HUDEP-2 (cell line): ENCODE data around the gene AGTRAP.

ENCODE experiments used
- DNase-seq, 76 experiments: peaks; one replicate each; lab custom pipeline; 2025; ENCODE audit not compliant: unreplicated experiment in 76 of 76; lab: John Stamatoyannopoulos, UW

The AGTRAP gene

DNA sequence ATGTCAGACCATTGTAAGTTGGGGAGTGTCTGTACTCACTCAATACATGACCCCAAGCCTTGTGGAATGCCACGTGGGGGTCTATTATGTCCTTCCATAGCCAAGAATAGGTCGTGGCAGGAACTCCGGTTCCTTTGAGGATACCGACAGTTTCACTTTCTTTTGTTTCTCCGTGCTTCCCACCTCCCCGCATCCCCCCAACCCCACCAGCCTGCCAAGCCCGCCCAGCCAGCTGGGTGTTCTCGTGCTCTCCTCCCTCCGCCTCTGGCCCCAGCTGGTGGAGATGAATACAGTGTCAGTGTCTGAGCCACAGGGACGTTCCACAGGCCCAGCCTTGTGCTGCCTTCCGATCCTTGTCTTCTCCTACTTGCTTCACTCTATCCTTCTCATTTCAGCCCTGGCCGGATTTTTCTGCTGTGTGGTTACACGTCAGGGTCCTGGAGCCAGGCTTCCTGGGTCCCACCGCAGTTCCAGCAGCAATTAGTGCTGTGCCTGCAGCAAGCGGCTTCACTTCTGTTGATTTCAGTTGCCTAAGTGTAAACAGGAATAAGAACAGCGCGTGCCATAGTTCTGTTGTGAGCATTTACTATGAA, 4.1 kb upstream of the AGTRAP start:
- no peak for DNase-seq

DNA sequence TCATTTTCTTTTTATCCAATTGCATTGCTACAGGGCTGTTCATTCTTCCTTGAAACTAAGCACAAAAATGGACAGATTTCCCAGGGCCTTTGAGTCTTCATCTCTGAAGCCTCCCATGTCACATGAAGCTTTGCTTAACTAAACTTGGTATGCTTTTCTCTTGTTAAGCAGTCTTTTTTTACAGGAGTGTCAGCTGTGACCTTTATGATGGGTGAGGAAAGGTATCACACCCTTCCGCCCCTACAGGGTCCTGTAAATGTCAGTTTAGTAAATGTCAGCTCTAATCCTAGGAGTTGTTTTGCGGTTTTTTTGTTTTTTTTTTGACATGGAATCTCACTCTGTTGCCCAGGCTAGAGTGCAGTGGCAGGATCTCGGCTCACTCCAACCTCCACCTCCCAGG, 2.6 kb upstream of the AGTRAP start:
- no peak for DNase-seq

DNA sequence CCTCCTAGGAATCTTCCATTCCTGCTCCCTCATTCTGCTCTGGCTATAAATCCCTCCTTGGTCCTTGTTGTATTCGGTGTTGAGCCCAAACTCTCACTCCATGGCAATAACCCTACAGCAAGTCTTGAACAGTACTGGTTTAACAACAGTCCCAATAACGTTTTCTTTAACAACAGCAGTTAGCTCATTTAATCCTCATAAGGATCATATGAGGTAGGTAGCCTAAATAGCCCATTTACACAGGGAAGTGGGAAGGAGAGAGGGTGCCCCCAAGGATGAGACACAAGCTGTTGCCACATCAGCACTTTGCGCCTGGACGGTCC, 444 bp upstream of the AGTRAP start:
- no peak for DNase-seq

GRCh38 chr1:11736746-11737639, 1.1 kb downstream of the AGTRAP start:
- DNase-seq, result peak in 59 of 76 experiments; percentile 9 to 64 (median 35)

DNA sequence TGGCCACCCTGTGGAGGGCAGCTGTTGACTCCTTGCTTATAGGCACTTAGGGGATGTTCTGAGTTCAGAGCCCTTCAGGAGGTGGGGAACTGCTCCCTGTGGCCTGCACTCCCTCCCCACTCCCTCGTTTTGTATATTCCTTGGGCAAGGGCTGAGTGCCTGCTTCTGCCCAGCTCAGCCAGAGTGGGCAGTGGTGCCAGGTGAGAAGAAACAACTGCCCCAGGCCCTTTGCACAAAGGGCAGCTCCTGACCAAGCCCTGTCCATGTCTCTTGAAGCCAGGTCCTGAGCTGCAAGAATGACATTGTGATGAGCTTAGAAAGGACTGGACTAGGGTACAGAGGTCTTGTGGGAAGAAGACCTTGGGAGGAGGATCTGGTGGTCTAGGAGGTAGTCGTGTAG, 2.2 kb downstream of the AGTRAP start:
- peak in 1 of 76 experiments; percentile 25 for DNase-seq

- DNase-seq, result peak in 17 of 76 experiments; percentile 3 to 42 (median 15)
These were observed 2.8 kb downstream of the AGTRAP start for GRCh38 chr1:11738783-11739182.

DNA sequence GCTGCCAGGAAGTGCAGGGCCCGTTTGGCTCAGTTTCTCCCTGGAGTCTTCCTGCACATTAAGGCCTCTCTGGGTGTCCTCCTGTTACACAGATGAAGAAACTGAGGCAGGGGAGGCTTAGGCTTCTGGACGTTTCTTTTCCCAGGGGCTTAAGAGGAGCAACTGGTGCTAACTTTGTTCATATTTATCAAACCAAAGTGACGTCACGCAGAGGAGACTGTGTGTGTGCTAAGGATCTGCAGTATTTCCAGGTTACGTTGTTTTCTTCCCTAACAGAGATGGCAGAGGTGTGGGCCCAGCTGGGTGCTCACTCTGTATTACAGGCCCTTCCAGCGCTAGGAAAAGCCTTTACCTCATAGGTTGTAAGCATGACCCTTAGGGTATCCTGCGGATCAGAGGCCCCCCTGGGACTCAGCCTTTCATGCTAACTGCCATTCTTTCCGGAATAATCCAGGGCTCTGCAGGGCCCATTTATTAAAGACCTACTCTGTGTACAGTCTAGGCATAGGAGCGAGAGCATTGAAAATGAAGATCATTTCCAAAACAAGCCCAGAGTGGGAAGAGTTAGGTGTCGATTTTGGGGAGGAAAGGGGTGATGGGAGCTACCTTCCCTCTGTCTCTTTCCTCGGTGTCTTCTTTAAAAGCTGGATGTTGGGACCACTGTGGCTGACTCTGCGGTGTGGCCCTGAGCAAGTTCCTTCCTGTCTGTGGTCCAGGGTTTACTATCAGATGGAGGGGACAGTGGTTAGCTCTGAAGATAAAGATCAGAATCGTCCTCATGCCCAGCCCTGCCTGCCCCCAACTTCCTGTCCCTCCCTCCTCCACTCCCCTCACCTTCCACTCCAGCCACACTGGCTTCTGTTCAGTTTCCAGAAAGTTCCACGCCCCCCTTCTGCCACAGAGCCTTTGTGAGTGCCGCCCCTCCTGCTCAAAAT, 4.6 kb downstream of the AGTRAP start:
- DNase-seq, result peak in 61 of 76 experiments; percentile 12 to 79 (median 47)

- DNase-seq, result no peak
These were observed 5.5 kb downstream of the AGTRAP start for GRCh38 chr1:11741482-11741881.

DNA sequence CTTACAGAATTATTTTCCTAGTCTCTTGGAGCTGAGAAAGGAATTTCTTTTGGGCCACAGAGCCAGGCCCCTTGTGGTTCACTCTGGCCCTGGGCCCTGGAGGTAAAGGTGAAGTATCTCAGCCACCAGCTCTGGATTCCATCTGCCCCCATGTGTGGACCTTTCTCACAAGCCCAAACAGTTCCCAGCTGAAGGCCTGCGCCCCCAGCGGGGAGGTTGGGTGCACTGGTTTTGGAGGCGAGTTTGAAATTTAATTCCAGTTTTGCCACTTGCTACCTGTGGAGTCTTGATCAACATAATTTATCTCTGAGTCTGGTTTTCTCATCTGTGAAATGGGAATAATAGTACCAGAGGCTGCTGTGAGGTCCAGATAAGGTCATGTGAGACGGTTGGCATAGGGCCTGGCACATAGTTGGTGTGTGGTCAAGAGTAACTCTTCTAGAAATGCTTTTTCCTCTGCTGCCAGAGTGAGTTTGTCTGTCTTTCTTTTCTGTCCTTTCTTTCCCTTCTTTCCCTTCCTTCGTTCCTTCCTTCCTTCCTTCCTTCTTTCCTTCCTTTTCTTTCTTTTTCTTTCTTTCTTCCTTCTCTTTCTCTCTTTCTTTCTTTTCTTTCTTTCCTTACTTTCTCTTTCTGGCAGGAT, 6.1 kb downstream of the AGTRAP start:
- peak in 70 of 76 experiments; percentile 20 to 84 (median 60) for DNase-seq

DNA sequence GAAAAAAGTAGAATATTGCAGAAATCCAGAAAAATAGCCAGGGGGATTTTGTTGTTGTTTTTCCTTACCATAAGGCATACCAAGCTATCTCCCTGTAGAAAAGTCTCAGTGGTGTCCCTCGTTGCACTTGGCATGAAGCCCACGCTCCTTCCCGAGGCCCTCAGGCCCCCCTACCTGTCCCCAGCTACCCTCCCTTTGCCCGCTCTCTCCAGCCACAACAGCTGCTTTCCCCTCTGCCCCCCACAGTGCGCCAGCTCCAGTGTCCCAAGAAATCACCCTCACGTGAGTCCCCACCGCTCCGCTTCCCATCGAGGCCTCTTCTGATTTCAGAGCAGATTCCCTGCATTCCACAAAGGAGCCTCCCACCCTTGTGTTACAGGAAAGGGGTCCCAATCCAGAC, 8.4 kb downstream of the AGTRAP start:
- DNase-seq, result no peak

GRCh38 chr1:11746092-11746491, 10.2 kb downstream of the AGTRAP start:
- DNase-seq, result no peak

DNA sequence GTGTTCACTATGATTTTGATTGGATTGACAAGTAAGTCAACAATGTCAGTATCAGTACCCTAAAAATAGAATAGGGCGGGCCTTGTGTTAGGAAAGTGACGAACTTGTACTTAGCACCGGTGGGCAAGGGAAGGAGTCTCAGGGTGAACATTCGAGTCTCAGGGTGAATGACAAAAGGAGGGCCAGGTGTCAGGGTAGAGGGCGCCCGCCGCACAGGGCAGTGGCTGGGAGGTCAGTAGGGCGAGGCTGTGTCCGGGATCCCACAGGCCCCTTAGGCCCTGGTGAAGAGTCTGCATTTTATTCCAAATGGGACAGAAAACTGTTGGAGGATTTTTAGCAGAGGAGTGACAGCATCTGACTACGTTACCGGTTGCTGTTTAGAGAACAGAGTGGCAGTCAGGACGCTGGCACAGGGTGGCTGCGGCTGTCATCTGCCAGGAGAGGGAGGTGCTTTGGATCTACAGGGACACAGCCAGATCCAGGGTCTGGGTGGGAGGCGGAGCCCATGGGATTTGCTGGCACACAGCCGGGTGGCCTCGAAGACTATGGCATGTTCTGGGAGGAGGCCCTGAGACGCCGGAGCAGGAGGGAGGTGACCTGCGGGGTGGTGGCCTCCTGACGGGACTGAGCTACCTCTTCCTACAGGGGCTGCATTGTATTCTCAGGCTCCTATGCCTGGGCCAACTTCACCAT, 11.0 kb downstream of the AGTRAP start:
- DNase-seq, result no peak

DNA sequence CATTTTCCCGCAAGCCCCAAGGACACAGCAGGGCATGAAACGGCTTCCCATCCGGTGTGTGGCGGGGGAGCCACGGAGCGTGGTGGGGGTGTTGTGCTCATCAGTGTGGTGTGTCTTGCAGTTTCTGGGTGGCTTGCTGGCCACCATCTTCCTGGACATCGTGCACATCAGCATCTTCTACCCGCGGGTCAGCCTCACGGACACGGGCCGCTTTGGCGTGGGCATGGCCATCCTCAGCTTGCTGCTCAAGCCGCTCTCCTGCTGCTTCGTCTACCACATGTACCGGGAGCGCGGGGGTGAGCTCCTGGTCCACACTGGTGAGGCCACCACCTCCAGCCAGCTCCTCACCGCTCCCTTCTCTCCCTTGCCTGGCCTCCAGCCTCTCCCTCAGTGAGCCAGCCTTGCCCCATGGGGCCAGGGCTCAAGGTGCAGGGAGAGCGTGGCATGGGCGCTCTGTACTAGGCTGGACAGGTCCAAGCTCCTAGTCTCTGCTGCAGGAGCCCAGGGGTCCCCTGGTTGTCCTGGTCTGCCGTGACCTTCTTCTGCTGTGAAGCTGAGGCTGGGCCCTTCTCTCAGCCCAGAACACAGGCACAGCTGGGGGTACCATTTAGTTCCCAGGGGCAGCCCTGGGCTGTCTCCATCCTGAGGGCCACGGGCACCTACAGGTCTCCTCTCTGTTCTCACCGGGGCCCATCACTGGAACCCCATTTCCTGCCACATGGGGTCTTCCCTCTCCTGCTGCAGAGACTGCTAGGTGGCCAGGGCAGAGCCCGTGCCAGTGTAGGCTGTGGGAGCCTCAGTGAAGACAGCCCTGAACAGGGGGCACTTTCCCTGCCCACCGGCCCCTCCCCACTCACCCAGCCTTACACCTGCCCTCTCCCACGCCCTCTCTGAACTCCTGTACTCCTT, 12.6 kb downstream of the AGTRAP start:
- DNase-seq, result no peak

DNA sequence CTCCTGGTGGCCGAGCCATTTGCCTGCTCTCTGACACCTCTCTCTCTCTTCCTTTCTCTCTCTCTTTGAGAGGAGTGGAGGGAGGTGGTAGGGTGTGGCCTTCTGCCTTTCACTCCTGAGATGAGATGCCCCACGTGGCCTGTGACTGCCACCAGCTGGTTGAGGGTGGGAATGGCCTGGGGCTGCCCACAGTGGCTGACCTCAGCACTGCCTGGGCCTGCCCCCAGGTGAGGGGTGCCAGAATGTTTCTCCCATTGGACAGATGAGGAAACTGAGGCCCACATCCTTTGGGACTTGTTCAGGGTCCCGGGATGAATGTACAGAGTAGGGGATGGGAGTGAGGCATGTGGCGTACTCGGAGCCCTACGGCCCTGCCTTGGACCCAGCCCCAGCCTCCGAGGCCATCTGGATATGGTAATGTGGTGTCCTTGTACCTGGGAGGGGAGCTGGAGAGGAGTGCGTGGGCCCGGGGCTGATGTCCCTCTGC, 13.3 kb downstream of the AGTRAP start:
- DNase-seq, result peak in 64 of 76 experiments; percentile 9 to 80 (median 50)

DNA sequence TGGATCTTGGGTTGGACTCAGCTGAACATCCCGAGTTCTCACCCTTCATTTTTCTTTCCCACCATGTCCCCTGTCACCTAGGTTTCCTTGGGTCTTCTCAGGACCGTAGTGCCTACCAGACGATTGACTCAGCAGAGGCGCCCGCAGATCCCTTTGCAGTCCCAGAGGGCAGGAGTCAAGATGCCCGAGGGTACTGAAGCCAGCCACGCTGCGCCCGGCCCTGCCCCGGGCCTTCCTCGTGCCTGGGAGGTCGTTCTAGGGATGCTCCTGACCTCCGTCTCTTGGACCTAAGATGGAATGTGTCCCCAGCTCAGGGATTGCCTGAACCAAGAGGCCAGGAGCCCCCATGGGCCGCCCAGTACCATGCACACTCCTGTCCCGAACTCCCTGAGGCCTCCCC, 14.1 kb downstream of the AGTRAP start:
- DNase-seq, result no peak

DNA sequence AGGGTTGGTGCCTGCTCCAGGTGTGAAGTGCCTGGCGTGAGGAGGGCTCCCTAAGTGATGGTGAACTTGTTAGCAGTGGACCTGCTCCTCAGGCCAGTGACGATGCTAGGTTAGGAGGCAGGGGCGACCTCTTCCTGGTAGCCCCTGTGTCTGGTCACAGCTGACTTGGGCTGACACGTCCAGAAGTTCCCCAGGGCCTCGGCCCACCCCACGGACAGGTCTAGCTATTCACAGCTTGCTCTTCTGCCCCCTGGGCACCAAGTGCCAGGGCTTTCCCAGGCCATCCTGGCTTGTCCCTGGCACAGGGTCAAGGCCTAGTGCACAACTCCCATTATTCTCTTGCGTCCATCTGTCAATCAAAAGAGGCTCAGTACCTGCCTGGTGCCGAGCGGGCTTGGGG, 15.2 kb downstream of the AGTRAP start:
- DNase-seq, result no peak

- DNase-seq, result no peak
These were observed 16.6 kb downstream of the AGTRAP start for GRCh38 chr1:11752359-11753088.

- DNase-seq, result no peak
These were observed 17.7 kb downstream of the AGTRAP start for GRCh38 chr1:11753555-11754208.
